Measurements from ENCODE around the gene ZIC5. TPM values are rescaled to one million over a fixed set of nuclear protein-coding genes. Genes with fewer than 3 reads are reported as not detected.

ZIC5 gene
- total and polyA plus RNA-seq, 9 of the 15 experiments (the other 6 are each of a cell fraction or from before 2014, with no cell fraction given), result 0.57 to 2.0 (median 1.1) TPM

GRCh38 chr13:99926014-99926731, 45.4 kb downstream of the ZIC5 start (continued):
- TF ChIP-seq ZNF592 (IDR thresholded peaks at IDR 0.05), result no peak
- peak in 1 of 2 experiments; percentile 56 for TF ChIP-seq E2F6 (IDR thresholded peaks at IDR 0.05; ENCODE audit: borderline replicate concordance in 1 of 2, extremely low read depth in 1 of 2, insufficient read depth in 1 of 2, insufficient read length in 1 of 2, low read depth in 1 of 2, low read length in 1 of 2, poor library complexity in 1 of 2, severe bottlenecking in 1 of 2)
- TF ChIP-seq ZNF197 (CRISPR knock-in tag; IDR thresholded peaks at IDR 0.05; ENCODE audit: low read depth), result no peak

Data from K562 (cell line).